NCI-H2081 (cell line): ENCODE results near the gene TUBA8.
"Not testable (repeated sequence)": the region's sequence is repeated elsewhere in the genome, so short reads cannot be mapped to it uniquely, and the experiment has no call there.

Experiments used
- DNase-seq, 2 experiments: peaks; one replicate each; lab custom pipeline; 2025; lab: John Stamatoyannopoulos, UW

TUBA8 gene

DNA sequence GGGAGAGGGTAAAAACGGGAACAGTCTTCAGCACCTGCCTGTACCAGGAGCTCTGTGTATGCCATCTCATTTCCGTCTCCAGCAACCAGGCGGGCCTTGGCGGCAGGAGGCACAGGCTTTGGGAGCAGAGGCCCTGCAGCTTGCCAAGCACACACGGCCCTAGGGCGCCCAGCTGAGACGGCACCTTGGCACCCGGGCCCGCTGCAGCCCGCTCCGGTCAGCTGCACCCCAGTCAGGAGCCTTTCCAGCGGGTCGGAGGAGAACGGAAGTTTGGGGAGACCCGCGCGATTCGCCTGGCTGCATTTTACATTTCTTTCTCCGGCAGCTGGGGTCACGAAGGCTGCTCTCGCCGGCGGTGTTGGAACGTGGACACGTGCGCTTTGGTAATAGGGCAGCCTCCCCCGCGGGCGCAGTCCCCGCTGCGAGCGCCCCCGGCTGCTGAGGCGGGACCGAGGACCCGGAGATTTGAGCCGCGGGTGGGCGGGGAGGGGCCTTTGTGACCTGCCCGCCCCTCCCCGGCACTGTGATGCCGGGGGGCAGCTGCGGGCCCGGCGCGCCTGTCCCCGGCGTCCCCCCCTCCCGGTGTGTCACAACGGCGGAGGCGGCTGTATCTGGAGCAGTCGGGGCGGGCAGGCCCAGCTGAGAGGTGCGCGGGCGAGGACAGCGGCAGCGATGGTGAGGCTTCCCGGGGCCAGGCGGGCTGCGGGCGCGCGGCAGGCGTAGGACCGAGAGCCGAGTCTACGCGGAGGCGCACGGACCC lies at the start of gene TUBA8:
Gene TUBA8 (plus strand): TSS at position 616 of the 760 bp plus-strand sequence. CDS start 57 bp downstream, at position 673.
- peak; percentile 81 to 84 for DNase-seq

- no peak for DNase-seq
Observed at GRCh38 chr22:18062421-18062820, 48.2 kb upstream of the TUBA8 start.

DNA sequence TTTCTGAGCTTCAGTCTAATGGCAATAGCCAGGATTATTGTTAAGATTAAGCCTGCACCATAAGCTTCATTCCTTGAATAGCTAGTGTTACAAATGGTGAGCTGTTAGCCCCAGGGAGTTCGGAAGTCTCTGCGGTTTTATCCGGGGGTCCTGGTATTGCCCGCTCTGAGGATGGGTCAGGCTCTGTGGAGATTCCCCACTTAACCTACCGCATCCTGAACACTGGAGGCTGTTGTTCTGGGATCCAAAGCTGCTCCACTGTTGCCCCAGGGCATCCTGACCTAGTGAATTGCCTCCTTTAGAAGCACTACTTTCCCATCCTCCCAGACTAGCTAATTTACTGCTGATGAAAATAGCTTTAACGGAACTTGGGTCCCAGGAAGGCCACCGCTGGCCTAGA lies 47.3 kb upstream of the TUBA8 start:
- DNase-seq, result no peak

DNA sequence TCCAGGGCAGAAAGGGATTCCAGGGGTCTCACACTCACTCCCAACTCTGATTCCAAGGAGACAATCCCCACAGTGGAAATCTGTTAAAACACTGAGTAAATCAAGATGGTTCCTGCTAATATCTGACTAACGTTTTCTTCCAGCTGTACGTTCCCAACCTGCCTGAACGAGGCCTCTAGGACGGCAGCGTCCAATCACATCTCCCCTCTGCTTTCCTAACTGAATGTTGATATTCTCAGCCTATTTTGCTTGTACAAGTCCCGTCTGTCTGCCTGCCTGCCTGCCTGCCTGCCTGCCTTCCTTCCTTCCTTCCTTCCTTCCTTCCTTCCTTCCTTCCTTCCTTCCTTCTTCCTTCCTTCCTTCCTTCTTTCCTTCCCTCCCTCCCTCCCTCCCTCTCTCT lies 46.9 kb upstream of the TUBA8 start:
- DNase-seq, result not testable (repeated sequence)

DNA sequence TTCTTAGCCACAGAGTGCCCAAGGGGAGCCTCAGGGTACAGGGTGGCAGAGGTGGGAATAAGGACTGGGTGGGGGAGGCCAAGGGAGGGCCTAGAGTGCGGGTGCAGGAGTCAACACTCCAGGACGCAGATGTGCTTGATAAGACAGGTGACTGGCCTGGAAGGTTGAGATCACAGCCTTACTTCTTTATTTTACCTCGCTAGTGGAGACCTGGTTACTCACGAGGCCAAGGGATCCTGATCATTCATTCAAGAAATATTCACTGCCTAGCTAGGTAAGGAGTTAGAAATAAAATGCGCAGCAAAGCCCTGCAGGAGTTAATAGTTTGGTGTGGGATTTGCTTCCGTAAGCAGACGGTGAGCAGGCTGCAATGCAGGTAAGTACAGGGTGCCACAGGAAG lies 46.0 kb upstream of the TUBA8 start:
- DNase-seq, result no peak

DNA sequence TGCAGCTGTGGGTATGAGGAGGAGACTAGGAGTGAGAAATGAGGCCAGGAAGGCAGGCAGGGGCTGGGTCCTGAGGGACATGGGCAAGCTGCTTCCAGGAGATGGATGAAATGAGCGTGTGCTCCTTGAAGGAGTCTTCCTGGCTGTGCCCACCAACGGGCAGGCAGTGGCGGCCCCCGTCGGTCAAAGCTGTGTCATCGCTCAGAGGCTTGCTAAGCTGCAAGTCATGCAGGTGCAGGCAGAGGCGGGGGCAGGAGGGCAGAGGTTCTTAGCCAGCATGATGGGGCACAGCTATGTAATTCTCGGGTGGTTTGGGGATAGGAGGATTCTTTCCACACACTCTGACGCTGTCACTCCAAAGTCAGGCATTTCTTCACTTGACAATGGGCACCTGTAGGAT lies 45.4 kb upstream of the TUBA8 start:
- DNase-seq, result no peak

GRCh38 chr22:18066181-18066859 lies 44.3 kb upstream of the TUBA8 start:
- no peak for DNase-seq

DNA sequence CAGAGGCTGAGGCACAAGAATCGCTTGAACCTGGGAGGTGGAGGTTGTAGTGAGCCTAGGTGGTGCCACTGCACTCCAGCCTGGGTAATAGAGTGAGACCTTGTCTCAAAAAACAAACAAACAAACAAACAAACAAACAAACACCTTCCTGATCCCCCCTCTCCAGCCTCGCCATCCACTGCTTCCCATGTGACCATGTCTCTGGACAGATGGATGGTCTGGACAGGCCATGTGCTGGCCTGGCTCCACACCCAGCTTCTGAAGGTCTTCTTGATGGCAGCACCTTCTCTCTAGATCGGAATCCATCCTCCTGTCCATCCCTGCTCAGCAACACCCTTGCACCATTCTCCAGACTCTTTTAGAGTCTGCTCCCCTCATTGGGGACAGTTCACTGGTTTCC lies 43.5 kb upstream of the TUBA8 start:
- no peak for DNase-seq

DNA sequence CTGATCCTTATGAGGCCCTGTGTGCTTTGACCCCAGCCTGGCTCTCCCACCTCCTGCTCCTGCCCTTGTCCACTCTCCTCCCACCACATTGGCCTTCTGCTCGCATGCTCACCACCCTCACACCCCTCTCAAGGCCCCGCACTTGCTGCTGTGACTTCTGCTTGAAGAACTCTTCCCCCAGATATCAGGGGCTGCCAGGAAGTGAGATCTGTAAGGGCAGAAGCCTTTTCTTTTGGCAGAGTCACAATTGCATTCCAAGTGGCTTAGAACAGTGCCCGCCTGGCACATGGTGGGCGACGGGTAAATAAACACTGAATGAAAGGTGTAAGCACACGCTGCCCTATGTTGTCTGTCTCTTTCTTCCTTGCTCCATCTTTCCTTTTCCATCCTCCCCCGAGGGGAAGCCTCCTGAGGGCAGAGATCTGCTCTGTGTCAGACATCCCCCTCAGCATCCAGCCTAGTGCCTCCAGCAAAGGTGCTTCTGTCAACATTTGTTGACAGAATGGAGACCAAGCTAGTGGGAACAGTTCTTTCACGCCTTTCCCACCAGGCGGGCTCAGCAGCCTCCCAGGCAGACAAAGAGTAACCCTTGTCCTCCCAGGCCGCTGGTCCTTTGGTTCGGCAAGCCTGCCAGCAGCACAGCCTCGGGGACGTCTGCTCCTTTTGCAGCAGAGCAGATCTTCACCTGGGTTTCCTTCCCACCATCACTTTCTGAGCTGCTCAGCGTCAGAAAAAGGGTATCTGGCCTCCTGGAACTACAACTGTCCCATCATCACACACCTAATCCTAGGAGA lies 42.9 kb upstream of the TUBA8 start:
- no peak for DNase-seq

- no peak for DNase-seq
Observed at GRCh38 chr22:18068381-18068988, 42.1 kb upstream of the TUBA8 start.

DNA sequence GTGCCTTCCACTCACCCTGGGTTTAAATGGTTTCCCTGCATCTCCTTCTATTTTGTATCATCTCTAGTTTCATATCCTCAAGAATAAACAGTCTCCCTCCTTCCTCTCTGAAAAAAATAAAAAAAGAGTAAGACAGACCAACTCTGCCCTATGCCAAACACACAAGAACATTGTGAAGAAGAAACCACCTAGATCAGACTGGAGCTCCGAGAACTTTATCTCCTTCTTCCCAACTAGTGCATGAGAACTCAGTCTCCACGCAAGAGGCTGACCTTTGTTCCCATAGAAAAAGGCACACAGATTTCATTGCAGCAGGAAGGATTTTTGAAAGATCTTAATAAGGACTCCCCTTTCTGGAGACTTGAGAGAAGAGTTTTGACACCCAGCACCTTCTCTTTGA lies 41.6 kb upstream of the TUBA8 start:
- no peak for DNase-seq

DNA sequence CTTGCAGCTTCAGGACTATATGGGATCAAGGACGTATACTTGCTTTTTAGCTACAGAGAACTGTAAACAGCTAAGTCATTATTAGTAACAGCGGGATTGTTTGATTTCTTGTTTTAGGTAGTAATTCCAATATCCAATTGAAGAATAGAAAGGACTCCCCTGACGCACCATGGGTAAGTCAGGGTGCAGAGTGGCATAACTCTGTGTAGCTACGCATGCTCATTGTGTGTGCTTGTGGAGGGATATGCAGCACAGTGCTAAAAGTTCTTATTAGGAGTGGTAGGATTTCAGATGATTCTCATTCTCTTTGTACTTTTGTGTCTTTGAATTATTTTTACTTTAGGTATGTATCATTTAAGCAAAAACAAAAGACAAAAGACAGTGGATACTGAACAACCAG lies 40.6 kb upstream of the TUBA8 start:
- DNase-seq, result peak in 1 of 2 experiments; percentile 21

DNA sequence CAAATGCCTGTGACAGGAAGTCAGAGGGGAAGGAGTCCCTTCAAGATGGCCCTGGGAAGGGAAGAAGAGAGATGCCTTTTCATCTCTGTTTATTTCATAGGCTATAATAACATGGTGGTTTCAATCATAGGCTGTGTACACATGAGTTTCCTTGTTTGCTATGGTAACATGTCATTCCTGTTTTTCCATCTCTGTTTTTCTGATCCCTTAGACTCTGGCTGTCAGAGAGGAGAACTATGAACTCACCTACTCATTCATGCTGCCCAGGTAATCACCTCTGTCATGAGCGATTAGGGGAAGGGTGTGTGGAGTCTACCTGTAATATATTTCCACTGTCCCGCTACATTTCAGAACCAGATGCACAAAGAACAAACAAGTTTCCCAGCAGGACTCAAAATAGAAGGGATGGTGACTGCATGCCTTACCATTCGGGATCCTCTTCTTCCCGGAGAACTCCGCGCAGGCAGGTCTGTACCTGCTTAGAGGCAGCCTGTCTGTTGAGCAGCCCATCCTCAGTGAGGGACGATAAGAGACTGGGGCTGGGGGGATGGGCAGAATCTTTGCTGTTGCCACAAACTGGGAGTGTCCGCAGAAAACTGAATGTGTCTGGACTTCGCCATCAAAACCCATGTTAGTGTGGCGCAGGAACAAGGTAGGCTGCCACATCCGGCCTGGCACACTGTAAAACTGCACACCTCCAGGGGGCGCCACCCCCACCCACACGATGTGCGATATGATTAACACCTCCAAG lies 39.9 kb upstream of the TUBA8 start:
- peak in 1 of 2 experiments; percentile 13 for DNase-seq

- DNase-seq, result not testable (repeated sequence)
Observed at GRCh38 chr22:18071307-18071967, 39.2 kb upstream of the TUBA8 start.

- DNase-seq, result no peak
Observed at GRCh38 chr22:18071968-18072310, 38.7 kb upstream of the TUBA8 start.

- DNase-seq, result no peak
Observed at GRCh38 chr22:18073467-18073866, 37.1 kb upstream of the TUBA8 start.

DNA sequence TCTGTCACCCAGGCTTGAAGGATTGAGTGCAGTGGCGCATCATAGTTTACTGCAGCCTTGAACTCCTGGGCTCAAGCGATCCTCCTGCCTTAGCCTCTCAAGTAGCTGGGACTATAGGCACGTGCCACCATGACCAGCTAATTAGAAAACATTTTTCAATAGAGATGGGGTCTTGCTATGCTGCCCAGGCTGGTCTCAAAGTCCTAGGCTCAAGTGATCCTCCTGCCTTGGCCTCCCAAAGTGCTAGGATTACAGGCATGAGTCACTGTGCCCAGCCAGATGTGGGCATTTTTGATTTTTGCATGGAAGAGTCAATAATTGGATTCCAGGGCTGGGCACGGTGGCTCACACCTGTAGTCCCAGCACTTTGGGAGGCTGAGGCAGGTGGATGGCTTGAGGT lies 36.7 kb upstream of the TUBA8 start:
- not testable (repeated sequence) for DNase-seq

DNA sequence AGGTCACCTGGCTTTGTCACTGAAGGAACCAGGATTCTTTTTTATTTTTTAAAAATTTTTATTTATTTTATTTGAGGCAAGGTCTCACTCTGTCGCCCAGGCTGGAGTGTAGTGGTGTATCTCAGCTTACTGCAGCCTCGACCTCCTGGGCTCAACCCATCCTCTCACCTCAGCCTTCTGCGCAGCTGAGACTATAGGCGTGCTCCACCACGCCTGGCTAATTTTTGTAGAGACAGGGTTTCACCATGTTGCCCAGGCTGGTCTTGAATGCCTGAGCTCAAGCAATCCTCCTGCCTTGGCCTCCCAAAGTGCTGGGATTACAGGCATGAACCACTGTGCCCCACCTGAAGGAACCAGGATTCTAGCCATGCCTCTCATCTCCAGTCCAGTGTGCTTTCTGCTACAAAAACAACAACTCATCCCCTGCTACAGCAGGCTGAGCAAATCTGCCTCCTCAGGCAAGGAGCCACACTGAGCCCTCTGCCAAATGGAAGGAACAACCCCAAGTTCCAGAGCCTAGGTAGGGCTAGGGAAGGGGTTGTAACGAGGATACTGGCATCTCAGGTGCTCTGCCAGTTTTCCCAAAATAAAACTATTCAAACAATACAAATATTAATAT lies 35.4 kb upstream of the TUBA8 start:
- DNase-seq, result no peak

GRCh38 chr22:18075720-18076497 lies 34.7 kb upstream of the TUBA8 start:
- peak; percentile 85 for DNase-seq

DNA sequence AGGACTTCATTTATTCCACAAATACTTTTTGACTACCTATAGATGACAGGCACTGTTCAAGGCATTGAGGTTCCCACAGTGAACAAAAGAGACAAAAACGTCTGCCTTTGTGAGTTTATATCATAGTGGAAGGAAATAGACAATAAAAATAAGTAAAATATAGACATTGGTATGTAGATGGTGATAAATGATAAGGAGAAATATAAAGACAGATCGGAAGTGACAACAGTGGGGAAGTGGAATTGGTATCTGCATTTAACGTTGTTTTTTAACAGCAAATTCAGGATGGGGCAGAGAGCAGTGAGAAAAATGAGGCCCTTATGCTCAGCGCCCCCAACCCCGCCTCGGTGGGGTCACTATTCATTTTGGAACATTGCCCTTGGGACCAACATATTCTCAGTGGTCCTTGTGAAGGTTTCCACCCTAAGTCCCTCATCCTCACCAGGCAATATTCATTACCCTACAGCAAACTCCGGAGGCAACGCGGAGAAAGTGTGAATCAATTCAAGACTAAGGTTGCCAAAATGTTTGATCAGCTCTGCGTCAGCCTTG lies 33.4 kb upstream of the TUBA8 start:
- DNase-seq, result no peak
